ENCODE data around the gene YY2. TPM values are rescaled to one million over a fixed set of nuclear protein-coding genes. Genes with fewer than 3 reads are reported as not detected.

The YY2 gene
- total RNA-seq, 4 donors from 2014 or later: 2.7 to 4.8 (median 3.1) TPM

- Histone ChIP-seq H3K4me1 (no peaks in the 10 kb centered on the region), H3K36me3 (peaks cover 6% of the 10 kb centered on the region in 2 donors), H3K27me3 (no peaks in the 10 kb centered on the region), H3K4me3 (replicated peaks in 1 of 3) (no peak overlapping the region), H3K9me3 (no peaks in the 10 kb centered on the region), H3K27ac (no peak overlapping the region)
- intact Hi-C loops (cut with DNase I): no loop called here
- no peak for TF ChIP-seq POLR2A (IDR thresholded peaks at IDR 0.05)
- TF ChIP-seq, protein P1, sequence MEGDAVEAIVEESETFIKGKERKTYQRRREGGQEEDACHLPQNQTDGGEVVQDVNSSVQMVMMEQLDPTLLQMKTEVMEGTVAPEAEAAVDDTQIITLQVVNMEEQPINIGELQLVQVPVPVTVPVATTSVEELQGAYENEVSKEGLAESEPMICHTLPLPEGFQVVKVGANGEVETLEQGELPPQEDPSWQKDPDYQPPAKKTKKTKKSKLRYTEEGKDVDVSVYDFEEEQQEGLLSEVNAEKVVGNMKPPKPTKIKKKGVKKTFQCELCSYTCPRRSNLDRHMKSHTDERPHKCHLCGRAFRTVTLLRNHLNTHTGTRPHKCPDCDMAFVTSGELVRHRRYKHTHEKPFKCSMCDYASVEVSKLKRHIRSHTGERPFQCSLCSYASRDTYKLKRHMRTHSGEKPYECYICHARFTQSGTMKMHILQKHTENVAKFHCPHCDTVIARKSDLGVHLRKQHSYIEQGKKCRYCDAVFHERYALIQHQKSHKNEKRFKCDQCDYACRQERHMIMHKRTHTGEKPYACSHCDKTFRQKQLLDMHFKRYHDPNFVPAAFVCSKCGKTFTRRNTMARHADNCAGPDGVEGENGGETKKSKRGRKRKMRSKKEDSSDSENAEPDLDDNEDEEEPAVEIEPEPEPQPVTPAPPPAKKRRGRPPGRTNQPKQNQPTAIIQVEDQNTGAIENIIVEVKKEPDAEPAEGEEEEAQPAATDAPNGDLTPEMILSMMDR (IDR thresholded peaks at IDR 0.05): no peak
- DNase-seq: no peak
Measured at GRCh38 chrX:21853578-21853977, 2.2 kb upstream of the YY2 start.

GRCh38 chrX:21856504-21856903 is 717 bp downstream of the YY2 start:
- 95 to 98% methylated on average over 14 to 17 of the region's 21 CpGs for WGBS, 2 donors
- no peak for DNase-seq
- Histone ChIP-seq H3K4me3 (replicated peaks in 1 of 3) (no peak overlapping the region), H3K27ac (no peak overlapping the region), H3K36me3 (peaks cover 6% of the 10 kb centered on the region in 2 donors), H3K9me3 (no peaks in the 10 kb centered on the region), H3K27me3 (no peaks in the 10 kb centered on the region), H3K4me1 (no peaks in the 10 kb centered on the region)
- intact Hi-C loops (cut with DNase I): no loop called here
- TF ChIP-seq, protein P1 (IDR thresholded peaks at IDR 0.05): no peak
- TF ChIP-seq POLR2A (IDR thresholded peaks at IDR 0.05): no peak

- no peak for TF ChIP-seq POLR2A (IDR thresholded peaks at IDR 0.05)
- TF ChIP-seq, protein P1 (IDR thresholded peaks at IDR 0.05): no peak
- intact Hi-C loops (cut with DNase I): no loop called here
- 100% methylated on average over 1 of the region's 1 CpG for WGBS, 2 donors
- H3K27me3 ChIP-seq: no peaks in the 10 kb centered on the region
- H3K27ac ChIP-seq: no peak overlapping the region
- H3K36me3 ChIP-seq: no peaks in the 10 kb centered on the region
- H3K9me3 ChIP-seq: no peaks in the 10 kb centered on the region
- no peaks in the 10 kb centered on the region for H3K4me1 ChIP-seq
- no peak overlapping the region for H3K4me3 ChIP-seq (replicated peaks in 1 of 3)
- DNase-seq: no peak
Measured at GRCh38 chrX:21863241-21863640, 7.5 kb downstream of the YY2 start.

DNA sequence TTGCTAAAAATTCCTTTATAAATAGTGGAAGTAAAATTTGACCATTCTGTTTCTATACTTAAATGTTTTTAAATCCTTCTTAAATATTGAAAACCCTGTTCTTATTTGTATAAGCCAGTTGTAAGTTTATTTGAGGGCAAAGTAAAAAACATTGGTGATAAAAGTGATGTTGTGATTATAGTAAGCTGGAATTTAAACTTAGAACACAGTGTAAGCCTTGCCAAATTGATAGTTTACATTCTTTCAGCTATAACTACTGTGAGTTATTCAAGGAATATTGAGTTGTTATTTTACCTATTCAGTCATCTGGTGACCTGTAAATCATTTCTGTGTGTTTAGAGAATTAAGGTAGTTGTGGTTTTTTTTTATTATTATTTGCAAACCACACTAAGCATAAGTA is 9.6 kb downstream of the YY2 start:
- Histone ChIP-seq H3K4me1 (no peaks in the 10 kb centered on the region), H3K36me3 (no peaks in the 10 kb centered on the region), H3K27ac (no peak overlapping the region), H3K27me3 (no peaks in the 10 kb centered on the region), H3K4me3 (replicated peaks in 1 of 3) (no peak overlapping the region), H3K9me3 (no peaks in the 10 kb centered on the region)
- intact Hi-C loops (cut with DNase I): no loop called here
- TF ChIP-seq POLR2A (IDR thresholded peaks at IDR 0.05): no peak
- TF ChIP-seq, protein P1 (IDR thresholded peaks at IDR 0.05): no peak
- DNase-seq: no peak

- no peak overlapping the region for H3K4me3 ChIP-seq (replicated peaks in 1 of 3)
- H3K36me3 ChIP-seq: no peaks in the 10 kb centered on the region
- TF ChIP-seq, protein P1 (IDR thresholded peaks at IDR 0.05): no peak
- TF ChIP-seq POLR2A (IDR thresholded peaks at IDR 0.05): no peak
- no peaks in the 10 kb centered on the region for H3K9me3 ChIP-seq
- H3K27ac ChIP-seq: no peak overlapping the region
- no peaks in the 10 kb centered on the region for H3K27me3 ChIP-seq
- 75 to 92% methylated on average over 1 of the region's 1 CpG for WGBS, 2 donors
- intact Hi-C loops (cut with DNase I): no loop called here
- DNase-seq: no peak
- H3K4me1 ChIP-seq: no peaks in the 10 kb centered on the region
Measured at GRCh38 chrX:21870494-21870893, 14.7 kb downstream of the YY2 start.

Data from thyroid gland (tissue), 4 donors.